SK-N-SH (cell line): ENCODE measurements around the gene HPN. TPM values are rescaled to one million over a fixed set of nuclear protein-coding genes. Genes with fewer than 3 reads are reported as not detected.

Experiments
- CTCF ChIA-PET: fragments of 300-600, 350-600 bp; formaldehyde crosslinking; extraction: SDS; loops from one replicate; lab custom pipeline; 2021; lab: Yijun Ruan, JAX
- POLR2A ChIA-PET: fragments of 350-600 bp; sonication (Branson Sonifier 250); formaldehyde crosslinking; extraction: SDS; loops from one replicate; lab custom pipeline; 2020; ENCODE audit warnings: antibody characterized with exemption, inconsistent platforms; lab: Yijun Ruan, JAX
- DNase-seq: peaks from one replicate; pipeline ENCODE4 v3.0.0; 2012
- H2AFZ ChIP-seq: fragments of 200-600 bp; sonication (generic); 2 replicates; pipeline ENCODE4 v1.8.1; 2016; ENCODE audit warnings: antibody characterized with exemption, mild to moderate bottlenecking, low read depth
- H3F3A ChIP-seq: fragments of 200-600 bp; sonication (generic); replicated peaks from 2 replicates; pipeline ENCODE3; 2016; ENCODE audit warnings: antibody characterized with exemption, mild to moderate bottlenecking; ENCODE audit not compliant: insufficient read depth
- H3K27ac ChIP-seq, 2 experiments: fragments of 200-500 bp in 1 of 2; fragments of 200-600 bp in 1 of 2; sonication (Bioruptor generic) in 1 of 2; sonication (generic), shearing (Covaris generic) in 1 of 2; 2 replicates each; pipeline versions ENCODE4 v1.5.1 to v1.6.1; 2014 to 2016; ENCODE audit warnings: low read depth in 2 of 2, inconsistent platforms in 1 of 2, low read length in 1 of 2, mild to moderate bottlenecking in 1 of 2, mixed read lengths in 1 of 2
- H3K27me3 ChIP-seq: fragments of 200-600 bp; sonication (generic), shearing (Covaris generic); 2 replicates; pipeline ENCODE4 v1.6.1; 2016; ENCODE audit warnings: mixed run types; ENCODE audit not compliant: insufficient read depth
- H3K36me3 ChIP-seq, 2 experiments: fragments of 200-500 bp in 1 of 2; fragments of 200-600 bp in 1 of 2; sonication (Bioruptor generic) in 1 of 2; sonication (generic) in 1 of 2; replicated peaks in 1 of 2; 2 replicates each; pipeline versions ENCODE3 to v1.5.1; 2014 to 2016; ENCODE audit warnings: low read length in 1 of 2, mild to moderate bottlenecking in 1 of 2; ENCODE audit not compliant: insufficient read depth in 2 of 2, control insufficient read depth in 1 of 2
- H3K4me1 ChIP-seq, 2 experiments: fragments of 200-500 bp in 1 of 2; fragments of 200-600 bp in 1 of 2; sonication (Bioruptor generic) in 1 of 2; sonication (generic), shearing (Covaris generic) in 1 of 2; 2 replicates each; pipeline versions ENCODE4 v1.5.1 to v1.6.1; 2014 to 2016; ENCODE audit warnings: low read depth in 1 of 2, low read length in 1 of 2, mixed run types in 1 of 2; ENCODE audit not compliant: insufficient read depth in 2 of 2, control insufficient read depth in 1 of 2
- H3K4me2 ChIP-seq: fragments of 200-600 bp; sonication (generic), shearing (Covaris generic); 2 replicates; pipeline ENCODE4 v1.6.1; 2017; ENCODE audit warnings: mixed run types
- H3K4me3 ChIP-seq, 2 experiments: fragments of 200-500 bp in 1 of 2; fragments of 200-600 bp in 1 of 2; sonication (Bioruptor generic) in 1 of 2; sonication (generic), shearing (Covaris generic) in 1 of 2; 2 replicates each; pipeline versions ENCODE4 v1.5.1 to v1.8.1; 2014 to 2016; ENCODE audit warnings: low read depth in 2 of 2, inconsistent platforms in 1 of 2, low read length in 1 of 2, mild to moderate bottlenecking in 1 of 2, mixed read lengths in 1 of 2, moderate library complexity in 1 of 2
- H3K79me2 ChIP-seq: fragments of 200-600 bp; sonication (generic); 2 replicates; pipeline ENCODE4 v1.8.1; 2017; ENCODE audit warnings: mild to moderate bottlenecking; ENCODE audit not compliant: insufficient read depth
- H3K9ac ChIP-seq: fragments of 200-600 bp; sonication (generic); 2 replicates; pipeline ENCODE4 v1.6.1; 2017; ENCODE audit warnings: mixed run types
- H3K9me2 ChIP-seq: fragments of 200-600 bp; sonication (generic); 2 replicates; pipeline ENCODE4 v1.6.1; 2017; ENCODE audit warnings: mixed run types
- H3K9me3 ChIP-seq: fragments of 200-600 bp; sonication (generic); 2 replicates; pipeline ENCODE4 v1.6.1; 2017; ENCODE audit warnings: mixed run types, mild to moderate bottlenecking, moderate library complexity
- H4K20me1 ChIP-seq: fragments of 200-600 bp; sonication (generic); 2 replicates; pipeline ENCODE4 v1.6.1; 2017; ENCODE audit warnings: mild to moderate bottlenecking, mixed run types; ENCODE audit not compliant: insufficient read depth
- CHD2 ChIP-seq: fragments of 150-350 bp; IDR thresholded peaks from 2 replicates; pipeline ENCODE4 v1.6.1; 2018; ENCODE audit warnings: low read length; ENCODE audit not compliant: partially characterized antibody
- ELF1 ChIP-seq: IDR thresholded peaks from 2 replicates; pipeline ENCODE4 v1.4.0; 2012
- EZH2phosphoT487 ChIP-seq: fragments of 200-600 bp; sonication (generic); IDR thresholded peaks from 2 replicates; pipeline ENCODE4 v1.6.1; 2017; ENCODE audit warnings: low read depth, mixed run types, mild to moderate bottlenecking, antibody characterized with exemption, moderate library complexity, borderline replicate concordance
- FOSL2 ChIP-seq: IDR thresholded peaks from 2 replicates; pipeline ENCODE4 v1.4.0; 2012; ENCODE audit warnings: low read depth, mild to moderate bottlenecking, moderate library complexity, borderline replicate concordance
- GABPA ChIP-seq: IDR thresholded peaks from 2 replicates; pipeline ENCODE4 v1.4.0; 2012; ENCODE audit warnings: low read depth, mild to moderate bottlenecking
- GATA2 ChIP-seq: sonication (generic); formaldehyde crosslinking; IDR thresholded peaks from 2 replicates; pipeline ENCODE4 v1.5.0; 2020; ENCODE audit warnings: mild to moderate bottlenecking, missing genetic modification reagents
- JUND ChIP-seq: IDR thresholded peaks from 2 replicates; pipeline ENCODE4 v1.4.0; 2012
- MAX ChIP-seq: IDR thresholded peaks from 2 replicates; pipeline ENCODE4 v1.4.0; 2012; ENCODE audit warnings: low read depth
- MEF2A ChIP-seq: IDR thresholded peaks from 2 replicates; pipeline ENCODE4 v1.4.0; 2012; ENCODE audit warnings: low read depth, borderline replicate concordance
- NFIC ChIP-seq: IDR thresholded peaks from 2 replicates; pipeline ENCODE4 v1.4.0; 2012; ENCODE audit warnings: borderline replicate concordance
- RCOR1 ChIP-seq: fragments of 150-350 bp; IDR thresholded peaks from 2 replicates; pipeline ENCODE4 v1.6.1; 2017; ENCODE audit warnings: antibody characterized with exemption, low read length
- RFX5 ChIP-seq: IDR thresholded peaks from 2 replicates; pipeline ENCODE4 v1.6.1; 2012; ENCODE audit warnings: mild to moderate bottlenecking, improper control_type of control experiment, low read length
- RXRA ChIP-seq: IDR thresholded peaks from 2 replicates; pipeline ENCODE4 v1.4.0; 2012; ENCODE audit warnings: low read depth, mild to moderate bottlenecking, borderline replicate concordance
- USF1 ChIP-seq: IDR thresholded peaks from 2 replicates; pipeline ENCODE4 v1.4.0; 2012; ENCODE audit warnings: low read depth, borderline replicate concordance
- USF2 ChIP-seq: fragments of 150-350 bp; IDR thresholded peaks from 2 replicates; pipeline ENCODE4 v1.6.1; 2017; ENCODE audit warnings: antibody characterized with exemption, low read length, low read depth, borderline replicate concordance
- WGBS: methylation state at CpG from one replicate; pipeline ENCODE4 v1.1.6; 2017; ENCODE audit warnings: low lambda C conversion rate; 5-methylcytosine and 5-hydroxymethylcytosine counted together
- polyA plus RNA-seq, 3 experiments: library from polyadenylated mRNA; depleted of rRNA; stranded (reverse); fragments of >200 nt; gene quantifications; 2 replicates each; pipeline ENCODE4 v1.2.3, GENCODE V29; 2012
- TF ChIP-seq, protein P1 (sequence below): IDR thresholded peaks from 2 replicates; pipeline ENCODE4 v1.4.0; 2012; ENCODE audit warnings: low read depth, borderline replicate concordance

Gene HPN
- polyA plus RNA-seq, 1 of the 3 experiments (the other 2 are of a cell fraction): 0.05 TPM

- Histone ChIP-seq H2AFZ (no peak overlapping the region), H3K4me1 (peaks cover 0 to 8% of the 10 kb centered on the region in 2 experiments; a peak in 1 of 4 replicates), H3K79me2 (no peaks in the 10 kb centered on the region), H3K4me2 (no peak overlapping the region), H3K9ac (no peak overlapping the region), H3K4me3 (no peak overlapping the region), H3K27me3 (no peaks in the 10 kb centered on the region), H3F3A (no peaks in the 10 kb centered on the region), H3K36me3 (no peaks in the 10 kb centered on the region), H3K9me3 (no peaks in the 10 kb centered on the region), H3K9me2 (no peaks in the 10 kb centered on the region), H4K20me1 (no peaks in the 10 kb centered on the region), H3K27ac (no peak overlapping the region)
- POLR2A ChIA-PET: no interaction called here
- TF ChIP-seq ELF1: no peak
- TF ChIP-seq FOSL2: no peak
- no peak for TF ChIP-seq RCOR1
- TF ChIP-seq GABPA: no peak
- TF ChIP-seq USF2: no peak
- TF ChIP-seq EZH2phosphoT487: no peak
- TF ChIP-seq RFX5: no peak
- TF ChIP-seq JUND: no peak
- TF ChIP-seq MEF2A: no peak
- TF ChIP-seq MAX: no peak
- TF ChIP-seq, protein P1, sequence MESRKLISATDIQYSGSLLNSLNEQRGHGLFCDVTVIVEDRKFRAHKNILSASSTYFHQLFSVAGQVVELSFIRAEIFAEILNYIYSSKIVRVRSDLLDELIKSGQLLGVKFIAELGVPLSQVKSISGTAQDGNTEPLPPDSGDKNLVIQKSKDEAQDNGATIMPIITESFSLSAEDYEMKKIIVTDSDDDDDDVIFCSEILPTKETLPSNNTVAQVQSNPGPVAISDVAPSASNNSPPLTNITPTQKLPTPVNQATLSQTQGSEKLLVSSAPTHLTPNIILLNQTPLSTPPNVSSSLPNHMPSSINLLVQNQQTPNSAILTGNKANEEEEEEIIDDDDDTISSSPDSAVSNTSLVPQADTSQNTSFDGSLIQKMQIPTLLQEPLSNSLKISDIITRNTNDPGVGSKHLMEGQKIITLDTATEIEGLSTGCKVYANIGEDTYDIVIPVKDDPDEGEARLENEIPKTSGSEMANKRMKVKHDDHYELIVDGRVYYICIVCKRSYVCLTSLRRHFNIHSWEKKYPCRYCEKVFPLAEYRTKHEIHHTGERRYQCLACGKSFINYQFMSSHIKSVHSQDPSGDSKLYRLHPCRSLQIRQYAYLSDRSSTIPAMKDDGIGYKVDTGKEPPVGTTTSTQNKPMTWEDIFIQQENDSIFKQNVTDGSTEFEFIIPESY: no peak
- no peak for TF ChIP-seq NFIC
- TF ChIP-seq USF1: no peak
- TF ChIP-seq GATA2 (CRISPR knock-in tag): no peak
- no peak for TF ChIP-seq RXRA
- TF ChIP-seq CHD2: no peak
- CTCF ChIA-PET: interaction anchor here (0.9 to 4.0 kb wide), 3 partner anchors 9 to 211 kb away, joined by 3 to 24 read pairs (median 5); no protein-coding TSS in a partner anchor
- 63% methylated on average over 8 of the region's 12 CpGs for WGBS
- DNase-seq: no peak
Measured at GRCh38 chr19:35048911-35049411, 7.4 kb downstream of the HPN start.
